H1 (cell line): ENCODE data around the gene LRG1.

Source experiments
- ATF3 ChIP-seq: IDR thresholded peaks from 2 replicates; pipeline ENCODE4 v1.6.1; 2011; ENCODE audit warnings: low read depth, mild to moderate bottlenecking, low read length; ENCODE audit not compliant: insufficient read depth
- CREB1 ChIP-seq: IDR thresholded peaks from 2 replicates; pipeline ENCODE4 v1.6.1; 2012; ENCODE audit warnings: inconsistent platforms
- CTCF ChIP-seq, 3 experiments: IDR thresholded peaks; 1 replicate in 2 of 3; 2 replicates in 1 of 3; pipeline versions ENCODE4 v1.5.1 to v1.6.1; 2011; ENCODE audit warnings: low read length in 3 of 3, mild to moderate bottlenecking in 3 of 3, inconsistent platforms in 2 of 3, low read depth in 1 of 3, moderate library complexity in 1 of 3; ENCODE audit not compliant: insufficient read depth in 1 of 3; ENCODE audit errors: control extremely low read depth in 1 of 3
- JUND ChIP-seq: IDR thresholded peaks from 2 replicates; pipeline ENCODE4 v1.6.1; 2011; ENCODE audit warnings: mild to moderate bottlenecking, improper control_type of control experiment, low read length
- POLR2AphosphoS5 ChIP-seq: IDR thresholded peaks from 2 replicates; pipeline ENCODE4 v1.6.1; 2011; ENCODE audit warnings: low read depth, low read length
- RXRA ChIP-seq: IDR thresholded peaks from 2 replicates; pipeline ENCODE4 v1.6.1; 2011; ENCODE audit warnings: low read depth, mild to moderate bottlenecking, low read length, moderate library complexity; ENCODE audit not compliant: insufficient read depth
- TCF12 ChIP-seq: IDR thresholded peaks from 2 replicates; pipeline ENCODE4 v1.6.1; 2011; ENCODE audit warnings: low read depth, mild to moderate bottlenecking, low read length
- TEAD4 ChIP-seq: IDR thresholded peaks from 2 replicates; pipeline ENCODE4 v1.6.1; 2012; ENCODE audit warnings: low read depth, low read length, inconsistent platforms, mixed read lengths
- USF2 ChIP-seq: IDR thresholded peaks from 2 replicates; pipeline ENCODE4 v1.6.1; 2011; ENCODE audit warnings: low read length, improper control_type of control experiment
- YY1 ChIP-seq: IDR thresholded peaks from 2 replicates; pipeline ENCODE4 v1.6.1; 2011; ENCODE audit warnings: low read depth, mild to moderate bottlenecking, low read length
- ZNF274 ChIP-seq: IDR thresholded peaks from 2 replicates; pipeline ENCODE4 v1.7.0; 2012; ENCODE audit warnings: low read length, borderline replicate concordance; ENCODE audit errors: extremely low read depth

GRCh38 chr19:4505570-4506448 lies 34.0 kb downstream of the LRG1 start:
- TF ChIP-seq USF2 = no peak
- TF ChIP-seq CTCF (IDR thresholded peaks at IDR 0.05; ENCODE audit: control extremely low read depth in 1 of 3, insufficient read depth in 1 of 3, low read depth in 1 of 3, low read length in 3 of 3) = no peak
- no peak for TF ChIP-seq YY1
- TF ChIP-seq TEAD4 = no peak
- no peak for TF ChIP-seq CREB1
- no peak for TF ChIP-seq ZNF274
- TF ChIP-seq RXRA = no peak
- TF ChIP-seq ATF3 = no peak
- TF ChIP-seq POLR2AphosphoS5 = no peak
- TF ChIP-seq JUND = no peak
- TF ChIP-seq TCF12 = no peak
